SK-N-MC (cell line): ENCODE measurements around the gene DIRAS2.

Experiments
- EZH2 ChIP-seq: fragments of 200-600 bp; sonication (generic); IDR thresholded peaks from one replicate; pipeline ENCODE4 v1.6.1; 2017; ENCODE audit warnings: antibody characterized with exemption
- FOXP2 ChIP-seq: optimal IDR thresholded peaks from 2 replicates; pipeline ENCODE3; 2011; ENCODE audit warnings: mild to moderate bottlenecking, moderate library complexity; ENCODE audit not compliant: insufficient read depth; ENCODE audit errors: extremely low read length, control extremely low read depth
- POLR2AphosphoS5 ChIP-seq: IDR thresholded peaks from 2 replicates; pipeline ENCODE4 v1.6.1; 2012; ENCODE audit warnings: mild to moderate bottlenecking, low read depth, low read length, borderline replicate concordance

- TF ChIP-seq EZH2, result no peak
- TF ChIP-seq POLR2AphosphoS5, result no peak
- TF ChIP-seq FOXP2, result no peak
Observed at GRCh38 chr9:90637626-90638025, 5.0 kb downstream of the DIRAS2 start.
